Dermis microvascular lymphatic vessel endothelial cell (primary cell): Measurements from ENCODE around the gene ITPK1. TPM values are rescaled to one million over a fixed set of nuclear protein-coding genes. Genes with fewer than 3 reads are reported as not detected.
"Not testable (repeated sequence)": the region's sequence is repeated elsewhere in the genome, so short reads cannot be mapped to it uniquely, and the experiment has no call there.

Experiments used
- DNase-seq, 2 donors: peaks; one replicate each; pipeline versions ENCODE4 v3.0.0 to v3.0.0-alpha.2; 2010; ENCODE audit warnings: low read depth in 2 of 2
- total RNA-seq: library from RNA; depleted of rRNA; stranded (reverse); fragments of >200 nt; gene quantifications from 2 replicates; pipeline ENCODE4 v1.2.1, GENCODE V29; 2014

Gene ITPK1
- total RNA-seq, 1 donor from 2014 or later: 9.6 TPM

- DNase-seq: not testable (repeated sequence)
Observed at GRCh38 chr14:93131257-93131820, 15.6 kb upstream of the ITPK1 start.

DNA sequence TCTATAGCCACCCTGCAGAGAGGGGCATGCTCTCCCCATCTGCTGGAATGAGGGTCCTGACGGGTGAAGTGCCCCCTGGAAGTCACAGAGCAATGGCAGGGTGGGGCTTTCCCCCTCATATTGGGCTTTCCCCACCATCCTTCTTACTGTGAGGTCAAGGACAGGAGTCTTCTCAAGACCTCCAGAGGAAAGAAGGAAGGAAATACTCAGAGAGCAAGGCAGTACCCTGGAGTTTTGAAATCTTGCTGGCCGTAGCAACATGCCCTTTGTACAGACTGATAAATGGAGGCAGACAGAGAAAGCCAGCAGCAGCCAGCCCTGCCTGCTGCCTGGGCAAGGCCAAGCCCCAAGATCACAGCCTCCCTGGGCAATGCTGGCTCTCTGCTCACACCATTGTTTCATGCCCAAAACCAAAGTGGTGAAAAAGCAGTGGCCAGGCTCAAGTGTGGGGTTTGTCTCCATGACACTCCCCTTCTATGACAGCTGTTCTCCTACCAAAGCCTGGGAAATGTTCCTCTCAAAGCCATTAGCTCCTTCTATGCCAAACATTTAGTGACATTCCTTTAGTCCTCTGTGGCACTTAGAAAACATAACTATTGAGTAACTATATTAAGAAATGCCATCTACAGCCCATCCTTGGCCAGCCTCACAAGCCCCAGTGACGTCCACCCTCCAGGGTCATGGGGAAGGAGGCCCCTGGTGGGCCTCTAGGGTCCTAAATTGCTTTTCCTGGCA lies 13.2 kb upstream of the ITPK1 start:
- DNase-seq: no peak

DNA sequence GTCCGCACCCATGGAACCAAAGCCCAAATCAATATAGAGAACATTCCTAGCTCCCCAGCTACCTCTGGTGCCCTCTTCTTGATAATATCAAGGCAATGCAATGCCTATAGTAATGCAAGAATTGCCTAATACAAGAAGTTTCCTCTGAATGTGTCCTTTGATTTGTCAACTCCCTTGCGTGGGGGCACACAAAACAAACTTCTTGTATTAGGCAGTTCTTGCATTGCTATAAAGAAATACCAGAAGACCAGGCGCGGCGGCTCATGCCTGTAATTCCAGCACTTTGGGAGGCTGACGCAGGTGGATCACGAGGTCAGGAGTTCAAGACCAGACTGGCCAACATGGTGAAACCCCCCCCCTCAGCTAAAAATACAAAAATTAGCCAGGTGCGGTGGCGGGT lies 10.4 kb upstream of the ITPK1 start:
- no peak for DNase-seq

DNA sequence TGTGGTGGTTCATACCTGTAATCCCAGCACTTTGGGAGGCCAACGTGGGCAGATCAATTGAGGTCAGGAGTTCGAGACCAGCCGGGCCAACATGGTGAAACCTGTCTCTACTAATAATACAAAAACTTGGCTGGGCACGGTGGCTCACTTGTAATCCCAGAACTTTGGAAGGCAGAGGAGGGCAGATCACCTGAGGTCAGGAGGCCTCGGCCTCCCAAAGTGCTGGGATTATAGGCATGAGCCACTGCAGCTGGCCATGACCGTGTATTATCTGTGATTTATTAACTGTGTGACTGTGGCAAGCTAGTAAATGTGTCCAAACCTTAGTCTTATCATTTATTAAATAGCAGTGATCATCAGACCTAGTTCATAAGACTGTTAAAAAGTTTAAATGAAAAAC lies 7.1 kb upstream of the ITPK1 start:
- DNase-seq: no peak

- no peak for DNase-seq
Observed at GRCh38 chr14:93121030-93121834, 5.5 kb upstream of the ITPK1 start.

- no peak for DNase-seq
Observed at GRCh38 chr14:93120517-93120916, 4.8 kb upstream of the ITPK1 start.

DNA sequence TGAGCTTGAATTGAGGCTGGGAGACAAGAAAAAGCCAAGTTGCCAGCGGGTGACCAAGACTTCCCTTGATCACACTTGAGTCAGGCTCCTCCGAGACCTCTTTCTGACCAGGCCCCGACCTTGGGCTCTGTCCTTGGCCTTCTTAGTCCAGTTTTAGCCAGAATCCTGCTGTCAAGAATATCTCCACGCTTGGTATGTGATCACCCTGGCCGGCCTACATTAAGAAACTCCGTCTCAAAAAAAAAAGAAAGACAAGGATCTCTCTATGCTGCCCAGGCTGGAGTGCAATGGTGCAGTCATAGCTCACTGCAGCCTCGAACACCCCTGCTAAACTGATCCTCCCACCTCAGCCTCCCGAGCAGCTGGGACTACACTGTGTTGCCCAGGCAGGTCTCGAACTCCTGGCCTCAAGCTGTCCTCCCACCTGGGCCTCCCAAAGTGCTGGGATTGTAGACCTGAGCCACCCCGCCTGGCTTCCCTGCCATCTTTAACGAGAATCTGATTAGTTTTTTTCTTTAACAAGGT lies 1.0 kb upstream of the ITPK1 start:
- DNase-seq: no peak

- peak; percentile 39 to 87 for DNase-seq
Observed at GRCh38 chr14:93115069-93115820, 480 bp downstream of the ITPK1 start.

DNA sequence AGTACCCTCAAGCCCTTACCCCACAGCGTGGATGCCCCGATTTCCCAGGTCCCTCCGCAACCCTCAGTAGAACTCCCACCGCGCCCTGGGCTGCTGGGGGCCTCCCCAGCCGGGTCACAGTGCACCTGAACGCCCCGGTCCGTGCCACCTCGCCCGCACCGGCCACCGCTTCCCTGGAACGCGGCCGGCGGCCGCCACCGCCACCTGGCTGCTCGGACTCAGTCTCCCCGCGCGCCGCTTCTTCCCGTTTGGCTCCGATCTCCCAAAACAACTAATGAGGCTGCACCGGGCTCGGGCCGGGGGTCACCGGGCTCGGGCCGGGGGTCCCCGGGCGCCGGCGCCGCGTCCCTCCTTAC lies 1.0 kb downstream of the ITPK1 start:
- no peak for DNase-seq

DNA sequence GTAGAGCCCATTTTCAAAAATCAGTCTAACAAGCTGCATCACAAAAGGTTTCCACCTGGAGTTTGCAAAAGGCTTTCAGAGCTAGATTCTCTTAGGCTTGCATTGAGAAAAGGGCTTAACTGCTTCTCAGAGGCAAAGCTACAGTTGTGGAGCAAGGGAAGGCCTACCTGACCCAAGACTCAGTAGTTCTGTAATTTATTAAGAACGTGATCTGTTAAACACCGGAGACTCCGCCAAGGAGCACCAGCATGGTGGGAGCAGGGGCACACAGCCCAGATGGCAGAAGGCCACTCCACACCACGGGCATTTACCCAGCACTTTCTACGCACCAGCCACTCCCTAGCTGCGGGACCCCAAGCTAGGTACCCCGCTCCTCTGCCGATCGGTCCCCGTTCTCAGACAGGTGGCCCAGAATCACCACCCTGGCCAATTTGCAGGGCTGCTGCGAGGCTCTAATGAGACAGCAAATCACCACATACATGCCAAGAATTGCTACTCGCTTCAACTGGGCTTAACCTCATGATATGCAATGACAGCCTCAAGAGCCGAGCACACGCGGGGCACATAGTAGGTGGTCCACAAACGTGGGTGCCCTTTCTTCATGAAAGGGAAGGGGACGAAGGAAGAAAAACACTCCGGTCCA lies 1.5 kb downstream of the ITPK1 start:
- no peak for DNase-seq

DNA sequence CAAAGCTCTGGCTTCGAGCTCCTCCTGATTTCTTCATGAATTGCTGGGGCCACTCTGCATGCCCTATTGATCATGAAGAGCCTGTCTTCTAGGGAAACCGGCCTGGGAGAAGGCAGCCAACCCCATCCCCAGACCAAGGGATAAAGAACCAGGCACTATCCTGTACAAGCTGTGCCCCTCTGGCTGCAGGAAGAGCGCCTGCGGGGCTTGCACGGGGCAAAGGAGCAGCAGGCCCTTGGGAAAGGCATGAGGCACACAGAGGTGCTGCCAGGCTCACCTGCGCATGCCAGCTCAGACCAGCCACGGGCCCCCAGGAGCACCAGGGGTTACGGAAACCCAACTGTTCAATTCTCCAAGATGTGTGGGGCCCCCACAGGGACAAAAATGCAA lies 2.1 kb downstream of the ITPK1 start:
- DNase-seq: no peak

- peak; percentile 54 to 86 for DNase-seq
Observed at GRCh38 chr14:93112891-93113677, 2.6 kb downstream of the ITPK1 start.

GRCh38 chr14:93111541-93111940 lies 4.2 kb downstream of the ITPK1 start:
- not testable (repeated sequence) for DNase-seq

- no peak for DNase-seq
Observed at GRCh38 chr14:93110856-93111419, 4.8 kb downstream of the ITPK1 start.

- DNase-seq: no peak
Observed at GRCh38 chr14:93109572-93110481, 5.9 kb downstream of the ITPK1 start.

DNA sequence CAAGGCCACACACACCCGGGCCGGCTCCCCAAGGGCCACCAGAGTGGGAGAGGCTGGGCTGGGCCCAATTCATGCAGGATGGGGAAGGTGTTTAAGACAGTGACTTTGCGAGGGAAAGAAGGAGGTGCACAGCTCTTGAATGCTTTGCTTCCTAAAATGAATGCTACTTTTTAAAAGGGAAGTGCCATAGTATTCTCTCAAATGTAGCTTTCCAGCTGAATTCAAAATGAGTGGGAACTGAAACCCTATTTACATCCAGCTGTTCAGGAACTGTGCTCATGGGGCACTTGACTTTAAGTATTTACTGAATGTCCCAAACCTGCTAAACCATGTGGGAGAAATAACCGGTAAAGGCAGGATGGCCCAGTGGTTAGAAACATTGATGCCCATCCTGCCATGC lies 7.6 kb downstream of the ITPK1 start:
- no peak for DNase-seq

DNA sequence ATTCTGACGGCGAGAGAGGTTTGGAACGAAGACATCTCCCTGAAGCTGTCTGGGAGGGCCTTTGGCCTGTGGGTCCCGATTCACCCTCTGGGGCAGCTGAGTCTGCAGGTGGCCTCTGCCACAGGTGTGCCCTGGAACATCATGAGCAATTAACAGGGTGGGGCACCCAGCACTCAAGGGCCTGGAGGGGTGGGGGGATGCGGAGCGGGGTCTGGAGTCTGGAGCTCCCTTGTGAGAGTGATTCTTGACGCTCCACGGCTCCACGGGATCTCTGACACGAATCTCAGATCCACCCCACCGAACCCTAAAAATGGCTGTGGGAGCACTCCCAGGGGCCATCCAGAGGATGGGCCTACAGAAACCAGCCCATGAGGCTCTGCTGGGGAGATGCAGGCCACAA lies 8.3 kb downstream of the ITPK1 start:
- DNase-seq: no peak

DNA sequence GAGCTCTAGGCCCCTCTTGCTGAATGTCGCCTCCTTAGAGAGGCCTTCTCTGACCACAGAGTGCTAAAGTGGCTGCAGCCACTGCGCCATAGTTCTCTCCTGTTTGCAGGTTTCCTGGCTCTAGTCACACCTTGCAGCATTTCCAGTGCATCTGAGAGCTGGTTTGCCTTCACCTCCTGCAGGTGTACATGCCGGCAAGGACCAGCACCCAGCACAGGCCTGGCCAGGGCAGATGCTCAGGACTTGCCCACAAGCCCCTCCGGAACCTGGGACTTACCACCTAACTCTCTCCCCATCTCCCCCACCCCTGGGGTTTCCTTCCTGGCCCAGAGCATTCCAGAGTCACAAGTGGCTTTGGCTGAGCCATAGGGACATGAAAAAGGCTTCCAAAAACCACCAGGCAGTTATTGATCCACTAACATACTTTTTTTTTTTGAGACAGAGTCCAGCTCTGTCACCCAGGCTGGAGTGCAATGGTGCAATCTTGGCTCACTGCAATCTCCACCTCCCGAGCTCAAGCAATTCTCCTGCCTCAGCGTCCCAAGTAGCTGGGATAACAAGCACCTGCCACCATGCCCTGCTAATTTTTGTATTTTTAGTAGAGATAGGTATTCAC lies 9.1 kb downstream of the ITPK1 start:
- DNase-seq: no peak

DNA sequence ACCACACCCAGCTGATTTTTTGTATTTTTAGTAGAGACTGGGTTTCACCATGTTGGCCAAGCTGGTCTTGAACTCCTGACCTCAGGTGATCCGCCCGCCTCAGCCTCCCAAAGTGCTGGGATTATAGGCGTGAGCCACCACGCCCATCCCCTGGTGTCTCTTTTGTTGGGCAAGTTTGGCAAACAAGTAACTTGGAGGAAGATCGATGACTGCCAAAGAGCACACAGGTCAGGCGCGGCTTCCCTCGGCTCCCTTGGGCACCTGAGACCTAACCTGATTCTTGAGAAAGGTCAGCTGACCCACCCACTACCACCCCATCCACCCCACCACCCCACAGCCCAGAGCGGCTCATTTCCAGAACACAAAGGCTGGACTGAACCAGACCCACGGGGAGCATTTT lies 9.9 kb downstream of the ITPK1 start:
- DNase-seq: not testable (repeated sequence)
